Measurements from ENCODE around the gene RNF157.
A peak's percentile ranks its signal among the peaks of the same experiment; 100 is the strongest.

RNF157 gene

DNA sequence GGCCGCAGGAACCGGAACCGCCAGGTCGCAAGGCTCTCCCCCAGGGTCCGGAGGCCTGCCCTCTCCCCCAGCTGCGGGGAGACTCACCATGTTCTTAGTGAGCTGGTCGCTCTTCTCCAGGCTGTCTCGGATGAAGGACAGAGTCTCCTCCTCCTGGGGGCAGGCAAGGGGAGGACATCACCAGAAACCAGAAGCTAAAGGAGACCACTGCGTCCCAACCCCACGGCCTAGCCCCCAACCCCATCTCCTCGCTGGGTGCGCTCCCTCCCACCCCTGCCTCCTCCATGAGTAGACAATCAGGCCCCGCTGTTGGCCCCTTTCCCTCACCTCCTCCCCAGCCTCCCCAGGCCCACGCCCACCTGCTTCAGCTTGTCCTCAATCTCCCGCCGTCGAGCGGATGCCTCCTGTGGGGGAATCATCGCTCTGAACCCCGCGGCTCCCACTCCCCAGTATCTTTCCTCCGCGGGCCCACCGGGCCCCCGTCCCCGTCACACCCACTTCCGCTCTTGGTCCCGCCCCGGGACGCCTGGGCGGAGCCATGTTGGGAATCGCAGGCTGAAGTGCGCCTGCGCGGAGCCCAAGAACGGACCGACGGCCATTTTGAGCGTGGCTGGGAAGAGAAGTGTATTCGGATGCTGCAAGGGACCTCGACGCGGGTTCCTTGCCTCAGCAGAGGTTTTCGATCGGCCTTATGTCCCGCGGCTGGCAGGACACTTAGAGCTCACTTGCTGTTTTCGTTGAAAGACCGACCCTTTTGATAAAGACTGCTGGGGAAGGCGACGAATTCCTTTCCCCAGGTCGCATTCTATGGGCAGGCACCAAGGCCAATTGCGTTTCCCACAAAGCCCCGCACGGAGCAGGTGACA is 136.8 kb downstream of the RNF157 start, which contains the start of gene EXOC7:
Gene EXOC7, minus strand, starts transcription at position 514 of the 866 bp plus-strand sequence. Its CDS starts 95 bp downstream, at position 419.
- DNase-seq, result peak; percentile 39 to 96 (median 84)

DNA sequence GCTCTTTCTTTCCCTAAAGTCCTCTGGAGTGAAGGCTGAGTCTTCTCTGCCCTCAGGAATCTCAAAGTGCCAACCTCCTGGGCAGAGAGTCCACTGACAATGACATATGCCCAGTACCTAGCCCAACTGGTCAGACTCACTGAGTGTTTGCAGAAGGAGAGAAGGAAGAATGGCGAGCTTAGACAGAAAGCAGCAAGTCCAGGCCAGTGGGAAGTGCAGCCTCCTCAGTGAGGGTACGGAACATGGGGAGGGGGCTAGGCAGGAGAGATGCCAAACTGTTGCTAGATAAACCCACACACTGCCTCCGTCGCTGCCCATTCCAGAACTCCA is 137.4 kb downstream of the RNF157 start:
- no peak for DNase-seq

DNA sequence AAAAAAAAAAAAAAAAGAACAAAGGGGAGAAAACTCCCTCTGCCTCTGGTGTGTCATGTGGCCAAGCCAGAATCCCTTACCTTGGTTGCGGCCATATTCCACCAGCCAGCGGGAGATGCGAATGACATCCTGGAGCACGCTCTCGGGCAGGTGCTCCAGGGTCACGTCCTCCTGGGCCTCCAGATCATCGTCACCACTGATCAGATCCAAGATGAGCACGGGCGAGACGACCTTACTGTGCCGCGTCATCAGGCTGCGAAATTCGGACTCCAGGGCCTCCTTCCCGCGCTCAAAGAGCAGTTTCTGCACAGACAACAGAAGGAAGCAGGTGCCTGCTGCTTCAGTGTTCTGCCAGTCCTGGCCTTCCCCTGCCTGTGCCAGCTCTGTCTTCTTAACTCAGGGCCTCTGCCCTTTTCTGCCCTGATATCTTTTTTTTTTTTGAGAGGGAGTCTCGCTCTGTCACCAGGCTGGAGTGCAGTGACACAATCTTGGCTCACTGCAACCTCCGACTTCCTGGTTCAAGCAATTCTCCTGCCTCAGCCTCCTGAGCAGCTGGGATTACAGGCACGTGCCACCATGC is 142.5 kb downstream of the RNF157 start:
- no peak for DNase-seq

DNA sequence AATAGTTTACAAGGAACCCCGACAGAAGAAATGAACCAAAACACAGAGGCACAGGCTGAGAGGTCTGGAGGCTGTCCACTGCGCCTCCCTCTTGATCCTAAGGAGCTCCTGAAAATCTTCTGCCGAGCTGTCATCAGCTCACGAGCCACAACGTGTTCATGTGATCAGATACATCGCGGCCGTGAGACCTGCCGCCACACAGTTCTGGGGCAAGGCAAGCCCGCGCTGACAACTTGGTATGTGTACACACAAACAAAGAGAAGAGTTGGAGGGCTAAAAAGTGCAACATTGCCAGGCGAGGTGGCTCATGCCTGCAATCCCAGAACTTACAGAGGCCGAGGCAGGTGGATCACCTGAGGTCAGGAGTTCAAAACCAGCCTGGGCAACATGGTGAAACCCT is 144.3 kb downstream of the RNF157 start:
- DNase-seq, result no peak

DNA sequence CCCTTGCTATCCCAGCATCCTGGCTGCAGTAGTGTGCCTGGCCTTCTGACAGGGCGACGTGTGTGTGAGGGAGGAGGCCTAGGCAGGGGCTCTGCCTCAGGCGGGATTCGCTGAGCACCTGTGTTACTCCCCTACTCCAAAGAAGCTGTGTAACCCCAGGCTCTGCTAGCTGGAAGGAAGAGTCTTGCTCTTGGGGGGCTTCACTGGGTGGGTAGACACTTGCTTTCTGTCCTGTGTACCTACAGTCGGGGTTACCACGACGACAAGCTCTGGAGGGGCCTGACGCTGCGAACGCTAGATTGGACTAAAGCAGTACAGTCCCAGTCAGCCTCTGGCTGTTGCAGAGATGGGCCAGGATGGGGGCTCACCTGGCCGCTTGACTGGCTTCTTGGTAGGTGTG is 146.2 kb downstream of the RNF157 start:
- no peak for DNase-seq

DNA sequence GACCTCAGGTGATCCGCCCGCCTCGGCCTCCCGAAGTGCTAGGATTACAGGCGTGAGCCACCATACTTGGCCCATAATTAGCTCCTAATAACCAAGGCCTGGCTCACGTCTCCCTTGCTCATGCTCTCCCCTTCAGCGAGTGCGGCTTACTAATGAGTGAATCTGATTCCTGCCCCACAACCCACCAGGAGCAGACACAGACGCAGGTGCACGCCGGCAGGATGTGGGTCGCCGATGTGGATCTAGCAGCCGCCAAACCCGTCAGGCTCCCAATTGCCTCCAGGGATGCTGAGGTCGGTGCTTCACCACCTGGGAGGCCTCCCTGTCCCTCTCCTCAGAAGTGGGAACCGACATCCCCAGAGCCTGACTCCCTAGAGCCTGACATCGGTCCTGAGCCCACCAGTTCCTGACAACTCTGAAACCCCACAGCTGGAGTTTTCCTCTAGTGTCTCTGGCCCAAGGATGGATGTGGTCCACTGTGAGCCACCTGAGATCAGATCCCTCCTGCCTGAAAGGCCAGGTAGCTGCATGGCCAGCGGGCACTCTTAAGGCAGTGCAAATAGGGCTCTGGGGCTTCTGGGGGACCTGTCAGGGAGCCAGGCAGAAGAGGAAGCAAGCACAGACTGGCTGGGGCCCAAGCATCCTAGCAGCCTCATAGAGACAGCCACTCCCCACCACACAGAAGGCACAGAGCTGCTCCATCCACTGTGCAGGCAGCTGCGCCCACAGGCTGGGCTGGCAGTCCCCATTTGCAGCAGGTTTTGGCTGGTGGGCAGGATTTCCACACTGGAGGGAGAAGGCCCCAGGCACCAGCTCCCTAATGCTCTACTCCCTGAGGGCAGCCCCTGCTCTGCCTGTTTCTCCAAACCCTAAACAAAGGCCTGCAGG is 147.5 kb downstream of the RNF157 start:
- peak in 1 of 56 donors; percentile 22 for DNase-seq
